ENCODE data around the gene ITGB3BP.
A peak's percentile ranks its signal among the peaks of the same experiment; 100 is the strongest.

ITGB3BP gene, protein sequence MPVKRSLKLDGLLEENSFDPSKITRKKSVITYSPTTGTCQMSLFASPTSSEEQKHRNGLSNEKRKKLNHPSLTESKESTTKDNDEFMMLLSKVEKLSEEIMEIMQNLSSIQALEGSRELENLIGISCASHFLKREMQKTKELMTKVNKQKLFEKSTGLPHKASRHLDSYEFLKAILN

DNA sequence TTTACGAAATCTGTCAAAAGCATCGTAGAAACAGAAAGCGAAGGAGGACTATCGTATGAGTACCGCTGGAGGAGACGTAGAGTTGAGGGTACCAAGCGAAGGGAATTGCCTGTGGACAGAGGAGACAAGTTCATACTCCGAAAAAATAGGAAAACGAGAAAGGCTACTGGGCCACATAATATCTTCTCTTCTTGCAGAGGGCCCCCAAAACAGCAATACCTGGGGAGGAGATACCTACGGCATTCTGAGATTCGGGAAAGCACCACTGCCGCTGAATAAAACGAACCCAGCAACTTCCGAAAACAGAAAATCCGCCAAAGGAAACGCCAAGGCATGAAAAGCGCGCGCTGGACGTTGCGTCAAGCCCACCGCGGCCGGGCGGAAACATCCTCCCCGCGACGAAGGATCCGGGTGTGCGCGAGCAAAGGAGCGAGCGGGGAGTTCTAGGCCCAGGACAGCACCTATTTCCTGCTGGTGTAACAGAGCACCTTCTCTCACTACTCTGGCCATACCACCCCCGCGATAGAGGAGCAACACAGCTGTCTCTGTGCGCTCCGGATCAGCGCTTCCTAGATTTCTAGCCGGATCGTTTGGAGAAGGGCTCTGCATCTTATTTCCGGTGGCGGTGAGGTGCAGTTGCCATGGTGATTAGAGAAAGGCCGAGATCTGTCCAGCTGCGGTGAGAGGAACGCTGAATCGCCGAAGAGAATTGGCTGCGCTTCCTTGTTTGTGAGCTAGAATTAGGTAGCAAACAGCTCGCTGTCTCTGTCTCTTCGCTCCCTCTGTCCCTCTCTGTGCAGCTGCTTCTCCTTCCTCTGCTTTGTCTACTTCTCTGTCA is at the start of gene ITGB3BP, which contains the start of gene EFCAB7:
Gene ITGB3BP, minus strand, starts transcription at position 335 of the 838 bp plus-strand sequence. Its CDS starts 92 bp downstream, at position 243.
Gene EFCAB7, plus strand, starts transcription at position 635 of the 838 bp plus-strand sequence. CDS start 2,048 bp downstream, outside the sequence.
- TF ChIP-seq CREB1 (IDR thresholded peaks at IDR 0.05; ENCODE audit: low read depth) (no peak; the same call in 1 of the 2 replicates), YY1 (IDR thresholded peaks at IDR 0.05; ENCODE audit: low read depth) (peak; percentile 62; the same call in 1 of the 2 replicates), EP300 (IDR thresholded peaks at IDR 0.05; ENCODE audit: borderline replicate concordance) (no peak), NFIC (IDR thresholded peaks at IDR 0.05) (no peak), RAD21 (IDR thresholded peaks at IDR 0.05; ENCODE audit: low read depth) (no peak), EGR1 (IDR thresholded peaks at IDR 0.05) (peak; percentile 68; the same call in 1 of the 2 replicates), TAF1 (IDR thresholded peaks at IDR 0.05; ENCODE audit: low read depth) (peak; percentile 78), CEBPB (IDR thresholded peaks at IDR 0.05) (peak; percentile 22; the same call in 1 of the 2 replicates), TEAD4 (IDR thresholded peaks at IDR 0.05) (peak; percentile 71), ZBTB7A (IDR thresholded peaks at IDR 0.05; ENCODE audit: low read depth) (no peak), FOXM1 (IDR thresholded peaks at IDR 0.05; ENCODE audit: borderline replicate concordance, low read depth) (no peak; the same call in 1 of the 2 replicates), TCF12 (IDR thresholded peaks at IDR 0.05; ENCODE audit: low read depth) (peak; percentile 61; the same call in 1 of the 2 replicates)
- TF ChIP-seq, protein P1, sequence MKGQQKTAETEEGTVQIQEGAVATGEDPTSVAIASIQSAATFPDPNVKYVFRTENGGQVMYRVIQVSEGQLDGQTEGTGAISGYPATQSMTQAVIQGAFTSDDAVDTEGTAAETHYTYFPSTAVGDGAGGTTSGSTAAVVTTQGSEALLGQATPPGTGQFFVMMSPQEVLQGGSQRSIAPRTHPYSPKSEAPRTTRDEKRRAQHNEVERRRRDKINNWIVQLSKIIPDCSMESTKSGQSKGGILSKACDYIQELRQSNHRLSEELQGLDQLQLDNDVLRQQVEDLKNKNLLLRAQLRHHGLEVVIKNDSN (IDR thresholded peaks at IDR 0.05), result peak; percentile 76
- TF ChIP-seq, protein P2, sequence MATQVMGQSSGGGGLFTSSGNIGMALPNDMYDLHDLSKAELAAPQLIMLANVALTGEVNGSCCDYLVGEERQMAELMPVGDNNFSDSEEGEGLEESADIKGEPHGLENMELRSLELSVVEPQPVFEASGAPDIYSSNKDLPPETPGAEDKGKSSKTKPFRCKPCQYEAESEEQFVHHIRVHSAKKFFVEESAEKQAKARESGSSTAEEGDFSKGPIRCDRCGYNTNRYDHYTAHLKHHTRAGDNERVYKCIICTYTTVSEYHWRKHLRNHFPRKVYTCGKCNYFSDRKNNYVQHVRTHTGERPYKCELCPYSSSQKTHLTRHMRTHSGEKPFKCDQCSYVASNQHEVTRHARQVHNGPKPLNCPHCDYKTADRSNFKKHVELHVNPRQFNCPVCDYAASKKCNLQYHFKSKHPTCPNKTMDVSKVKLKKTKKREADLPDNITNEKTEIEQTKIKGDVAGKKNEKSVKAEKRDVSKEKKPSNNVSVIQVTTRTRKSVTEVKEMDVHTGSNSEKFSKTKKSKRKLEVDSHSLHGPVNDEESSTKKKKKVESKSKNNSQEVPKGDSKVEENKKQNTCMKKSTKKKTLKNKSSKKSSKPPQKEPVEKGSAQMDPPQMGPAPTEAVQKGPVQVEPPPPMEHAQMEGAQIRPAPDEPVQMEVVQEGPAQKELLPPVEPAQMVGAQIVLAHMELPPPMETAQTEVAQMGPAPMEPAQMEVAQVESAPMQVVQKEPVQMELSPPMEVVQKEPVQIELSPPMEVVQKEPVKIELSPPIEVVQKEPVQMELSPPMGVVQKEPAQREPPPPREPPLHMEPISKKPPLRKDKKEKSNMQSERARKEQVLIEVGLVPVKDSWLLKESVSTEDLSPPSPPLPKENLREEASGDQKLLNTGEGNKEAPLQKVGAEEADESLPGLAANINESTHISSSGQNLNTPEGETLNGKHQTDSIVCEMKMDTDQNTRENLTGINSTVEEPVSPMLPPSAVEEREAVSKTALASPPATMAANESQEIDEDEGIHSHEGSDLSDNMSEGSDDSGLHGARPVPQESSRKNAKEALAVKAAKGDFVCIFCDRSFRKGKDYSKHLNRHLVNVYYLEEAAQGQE (IDR thresholded peaks at IDR 0.05; ENCODE audit: low read depth), result peak; percentile 56; the same call in 1 of the 2 replicates
- TF ChIP-seq, protein P3, sequence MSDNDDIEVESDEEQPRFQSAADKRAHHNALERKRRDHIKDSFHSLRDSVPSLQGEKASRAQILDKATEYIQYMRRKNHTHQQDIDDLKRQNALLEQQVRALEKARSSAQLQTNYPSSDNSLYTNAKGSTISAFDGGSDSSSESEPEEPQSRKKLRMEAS (IDR thresholded peaks at IDR 0.05), result peak; percentile 95

DNA sequence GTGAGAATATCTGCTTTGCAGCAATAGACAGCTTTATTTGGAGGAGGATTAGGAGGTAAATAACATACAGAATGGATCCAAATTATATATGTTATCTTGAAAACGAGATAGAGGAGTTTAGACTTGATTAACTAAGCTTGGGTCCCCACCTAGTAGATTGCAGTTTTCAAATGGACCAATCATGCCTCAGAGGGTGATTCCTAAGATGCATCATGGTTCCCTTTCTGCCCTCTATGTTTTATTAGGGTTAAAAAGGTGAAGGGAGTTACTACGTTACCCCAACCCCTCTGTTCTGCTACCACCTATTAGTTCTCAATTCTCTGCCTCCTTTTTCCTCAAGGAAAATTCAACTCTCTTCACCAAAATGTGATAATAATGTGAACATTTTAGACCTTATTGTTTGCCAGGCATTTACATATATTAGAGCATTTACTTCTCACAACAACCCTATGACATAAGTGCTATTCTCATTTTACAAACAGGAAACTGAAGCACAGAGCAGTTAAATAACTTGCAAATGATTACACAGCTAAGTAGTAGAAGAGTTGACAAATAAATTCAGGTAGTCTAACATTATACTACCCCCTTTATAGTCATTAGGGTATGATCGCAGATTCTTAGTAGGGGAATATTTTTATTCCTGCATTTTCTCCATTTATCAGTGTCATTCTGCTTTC is 46.8 kb upstream of the ITGB3BP start:
- TF ChIP-seq TEAD4 (IDR thresholded peaks at IDR 0.05) (no peak), ZBTB7A (IDR thresholded peaks at IDR 0.05; ENCODE audit: low read depth) (no peak), TAF1 (IDR thresholded peaks at IDR 0.05; ENCODE audit: low read depth) (no peak), FOXM1 (IDR thresholded peaks at IDR 0.05; ENCODE audit: borderline replicate concordance, low read depth) (no peak), NFIC (IDR thresholded peaks at IDR 0.05) (no peak), EGR1 (IDR thresholded peaks at IDR 0.05) (no peak), RAD21 (IDR thresholded peaks at IDR 0.05; ENCODE audit: low read depth) (no peak), CEBPB (IDR thresholded peaks at IDR 0.05) (no peak), EP300 (IDR thresholded peaks at IDR 0.05; ENCODE audit: borderline replicate concordance) (no peak), CREB1 (IDR thresholded peaks at IDR 0.05; ENCODE audit: low read depth) (no peak), TCF12 (IDR thresholded peaks at IDR 0.05; ENCODE audit: low read depth) (no peak)
- TF ChIP-seq, protein P2 (IDR thresholded peaks at IDR 0.05; ENCODE audit: low read depth), result no peak

DNA sequence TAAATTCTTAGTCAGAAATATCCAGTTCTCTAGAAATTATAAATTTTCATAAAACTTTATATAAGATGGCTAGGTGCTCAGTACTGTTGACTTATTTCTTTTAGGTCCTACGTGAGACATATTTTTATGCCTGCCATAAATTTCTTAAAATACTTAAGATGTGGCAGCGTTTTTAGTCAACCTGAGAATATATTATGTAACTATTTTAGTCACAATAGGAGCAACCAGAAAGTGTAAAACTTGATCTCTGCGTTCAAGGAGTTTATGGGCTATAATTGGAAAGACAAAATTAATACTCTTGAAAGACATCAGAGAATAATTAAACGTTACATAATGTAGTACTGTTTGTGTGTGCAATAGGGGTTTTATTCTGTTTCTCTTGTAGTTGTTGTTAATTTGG is 46.0 kb upstream of the ITGB3BP start:
- TF ChIP-seq TEAD4 (IDR thresholded peaks at IDR 0.05) (no peak), FOXM1 (IDR thresholded peaks at IDR 0.05; ENCODE audit: borderline replicate concordance, low read depth) (no peak), ZBTB7A (IDR thresholded peaks at IDR 0.05; ENCODE audit: low read depth) (no peak), CREB1 (IDR thresholded peaks at IDR 0.05; ENCODE audit: low read depth) (no peak), TCF12 (IDR thresholded peaks at IDR 0.05; ENCODE audit: low read depth) (no peak), YY1 (IDR thresholded peaks at IDR 0.05; ENCODE audit: low read depth) (no peak), TAF1 (IDR thresholded peaks at IDR 0.05; ENCODE audit: low read depth) (no peak), EGR1 (IDR thresholded peaks at IDR 0.05) (no peak), RAD21 (IDR thresholded peaks at IDR 0.05; ENCODE audit: low read depth) (no peak)
- TF ChIP-seq, protein P2 (IDR thresholded peaks at IDR 0.05; ENCODE audit: low read depth), result no peak
- TF ChIP-seq, protein P3 (IDR thresholded peaks at IDR 0.05), result no peak
- TF ChIP-seq, protein P1 (IDR thresholded peaks at IDR 0.05), result no peak
